Heart right ventricle (tissue), 16 donors: ENCODE results near the gene WDR1. TPM values are rescaled to one million over a fixed set of nuclear protein-coding genes. Genes with fewer than 3 reads are reported as not detected.

Source experiments
- ATAC-seq, 8 donors: fragments of 200-7000 bp; cut with Tn5 transposase; one replicate each; pipeline ENCODE4 v1.9.1; 2020; ENCODE audit warnings: mild to moderate bottlenecking in 8 of 8, moderate library complexity in 8 of 8, moderate number of reproducible peaks in 1 of 8
- DNase-seq, 2 donors: peaks; one replicate each; pipeline ENCODE4 v3.0.0-alpha.2; 2020
- H3K27ac ChIP-seq, 10 donors: fragments of 200-600 bp; sonication (generic) in 2 of 10; one replicate each; pipeline versions ENCODE4 v1.5.0 to v1.8.0; 2020 to 2022; ENCODE audit warnings: mild to moderate bottlenecking in 3 of 10
- H3K27me3 ChIP-seq, 7 donors: fragments of 200-600 bp; one replicate each; pipeline ENCODE4 v1.8.0; 2021 to 2022; ENCODE audit warnings: mild to moderate bottlenecking in 2 of 7
- H3K36me3 ChIP-seq, 9 donors: fragments of 200-600 bp; sonication (generic) in 1 of 9; one replicate each; pipeline versions ENCODE4 v1.5.0 to v1.8.0; 2020 to 2022; ENCODE audit warnings: mild to moderate bottlenecking in 2 of 9
- H3K4me1 ChIP-seq, 9 donors: fragments of 200-600 bp; sonication (generic) in 1 of 9; one replicate each; pipeline versions ENCODE4 v1.5.0 to v1.8.0; 2020 to 2022; ENCODE audit warnings: mild to moderate bottlenecking in 4 of 9
- H3K4me3 ChIP-seq, 10 donors: fragments of 200-600 bp; sonication (generic) in 2 of 10; one replicate each; pipeline versions ENCODE4 v1.5.0 to v1.8.0; 2020 to 2022; ENCODE audit warnings: mild to moderate bottlenecking in 7 of 10, moderate library complexity in 2 of 10
- H3K9me3 ChIP-seq, 11 donors: fragments of 200-600 bp in 10 of 11; sonication (generic) in 2 of 11; one replicate each; pipeline versions ENCODE4 v1.5.0 to v1.8.0; 2013 to 2022; ENCODE audit warnings: mild to moderate bottlenecking in 2 of 11, control low read depth in 1 of 11, moderate library complexity in 1 of 11
- CTCF ChIP-seq, 9 donors: fragments of 200-600 bp; sonication (generic) in 2 of 9; IDR thresholded peaks; one replicate each; pipeline versions ENCODE4 v1.5.0 to v1.8.0; 2021 to 2022; ENCODE audit warnings: antibody characterized with exemption in 9 of 9, mild to moderate bottlenecking in 5 of 9, moderate library complexity in 1 of 9
- WGBS, 2 donors: extraction: QIAGEN DNeasy Blood & Tissue Kit; methylation state at CpG; one replicate each; pipeline ENCODE4 v1.1.7; 2013; ENCODE audit warnings: inconsistent platforms in 1 of 2; 5-methylcytosine and 5-hydroxymethylcytosine counted together
- intact Hi-C, 10 donors: fragments of 100-400 bp; cut with DNase I; formaldehyde crosslinking; loops; one replicate each; pipeline versions ENCODE4 v1.11.1 to v1.14.2; 2022
- polyA plus RNA-seq, 2 donors: library from polyadenylated mRNA; stranded (reverse); fragments of 200-250 nt; gene quantifications; one replicate each; pipeline ENCODE4 v1.2.3, GENCODE V29; 2013
- total RNA-seq, 10 donors: library from RNA; stranded (reverse); fragmentation: NEBNext Ultra II Directional in 3 of 10; extraction: Animal tissue kit (Norgen Biotek cat#: 25700) in 3 of 10; gene quantifications; one replicate each; pipeline versions ENCODE4 v1.2.1 to v1.2.4, GENCODE V29; 2021 to 2023
- donor health status: Arrhythmogenic right ventricular cardiomyopathy.
- donor health status: ischemic (EF 13 %, LVEDD 7.1; RV severe dilation, severe dysfunction).
- donor health status: healthy with polysubstance abuse.
- donor health status: DM: no; HTN: yes; CAD: no.
- donor health status: DM: no; HTN: no; CAD: no.
- donor health status: ischemic (EF 25% LVEDD 6.9; RV normal size, moderate dysfunction).
- donor health status: ischemic (EF 25% LVEDD 5.7; RV mildly dilated, moderate dysfunction).
- donor health status: healthy.
- donor health status: DM: yes; HTN: yes; CAD: no.
- donor health status: Ischemic cardiomyopathy.
- donor health status: ischemic (EF 35%, LVEDD 5.7; RV mildly dilated, moderate dysfunction).
- donor health status: nonischemic (EF 11% LVEDD 7.7; RV severe dilation, severe dysfunction).
- donor health status: DM: yes; HTN: yes; CAD: no.
- donor health status: PGD.
- donor health status: ischemic (EF 29% LVEDD 5.4; RV normal size, mild dysfunction).
- donor health status: nonischemic (EF 23%, LVEDD 6.1; RV moderate dilation, normal function).

Gene WDR1
- total and polyA plus RNA-seq, 12 donors, result 51.9 to 302 (median 177) TPM

GRCh38 chr4:10069075-10069642 is 47.4 kb downstream of the WDR1 start:
- no peaks in the 10 kb centered on the region for H3K27me3 ChIP-seq

GRCh38 chr4:10066670-10067651 is 49.6 kb downstream of the WDR1 start:
- Histone ChIP-seq H3K4me1 (peaks cover 3 to 13% (median 10%) of the 10 kb centered on the region in 9 donors), H3K27ac (no peak overlapping the region), H3K27me3 (no peaks in the 10 kb centered on the region), H3K4me3 (no peak overlapping the region), H3K9me3 (no peaks in the 10 kb centered on the region), H3K36me3 (peaks cover 0 to 71% (median 4%) of the 10 kb centered on the region in 9 donors)
- no peak for TF ChIP-seq CTCF (IDR thresholded peaks at IDR 0.05)
- ATAC-seq (no peak), DNase-seq (no peak)
- 91 to 93% methylated on average over 15 of the region's 15 CpGs for WGBS, 2 donors
- intact Hi-C loops, result loop anchor here in 3 of 10 donors (5.0 to 10.0 kb wide), 2 partner anchors 50 to 172 kb away; no protein-coding TSS in a partner anchor

More at GRCh38 chr4:10069075-10069642, 47.4 kb downstream of the WDR1 start:
- no peak for TF ChIP-seq CTCF (IDR thresholded peaks at IDR 0.05)
- H3K36me3 ChIP-seq, result peaks cover 0 to 85% (median 11%) of the 10 kb centered on the region in 9 donors
- no peak overlapping the region for H3K4me3 ChIP-seq
- DNase-seq (no peak), ATAC-seq (no peak)
- intact Hi-C loops, result loop anchor here in 3 of 10 donors (5.0 to 10.0 kb wide), 2 partner anchors 52 to 174 kb away; no protein-coding TSS in a partner anchor
- peaks cover 0 to 2% (median under 1%) of the 10 kb centered on the region in 9 donors for H3K4me1 ChIP-seq
- WGBS, 2 donors, result 88 to 92% methylated on average over 12 of the region's 12 CpGs
- no peaks in the 10 kb centered on the region for H3K9me3 ChIP-seq
- no peak overlapping the region for H3K27ac ChIP-seq

GRCh38 chr4:10066206-10066605 is 50.4 kb downstream of the WDR1 start:
- WGBS, 2 donors, result 44 to 61% methylated on average over 2 of the region's 2 CpGs
- peaks cover 0 to 64% (median 4%) of the 10 kb centered on the region in 9 donors for H3K36me3 ChIP-seq
- intact Hi-C loops, result loop anchor here in 3 of 10 donors (5.0 to 10.0 kb wide), 2 partner anchors 49 to 171 kb away; no protein-coding TSS in a partner anchor

More at GRCh38 chr4:10066206-10066605, 50.4 kb downstream of the WDR1 start:
- DNase-seq (no peak), ATAC-seq (no peak)
- Histone ChIP-seq H3K27ac (no peak overlapping the region), H3K4me1 (peaks cover 3 to 13% (median 10%) of the 10 kb centered on the region in 9 donors), H3K9me3 (no peaks in the 10 kb centered on the region), H3K4me3 (no peak overlapping the region), H3K27me3 (no peaks in the 10 kb centered on the region)
- no peak for TF ChIP-seq CTCF (IDR thresholded peaks at IDR 0.05)
